B cell (primary cell): ENCODE measurements around the gene B4GALNT3. TPM values are rescaled to one million over a fixed set of nuclear protein-coding genes. Genes with fewer than 3 reads are reported as not detected.
"Not testable (repeated sequence)": the region's sequence is repeated elsewhere in the genome, so short reads cannot be mapped to it uniquely, and the experiment has no call there.

Experiments
- ATAC-seq: fragments of 200-7000 bp; cut with Tn5 transposase; one replicate; pipeline ENCODE4 v1.10.0; 2021; ENCODE audit warnings: low read depth, mild to moderate bottlenecking, moderate number of reproducible peaks, moderate library complexity
- CTCF ChIA-PET: fragments of 350-600 bp; sonication (Branson Sonifier 250); formaldehyde crosslinking; loops from one replicate; lab custom pipeline; 2021; ENCODE audit warnings: antibody characterized with exemption, inconsistent platforms; lab: Charles Lee
- POLR2A ChIA-PET: fragments of 350-600 bp; sonication (Branson Sonifier 250); formaldehyde crosslinking; loops from one replicate; lab custom pipeline; 2021; ENCODE audit warnings: antibody characterized with exemption; lab: Charles Lee
- DNase-seq: peaks from one replicate; pipeline ENCODE4 v3.0.0; 2013
- H2AFZ ChIP-seq: 2 replicates; pipeline ENCODE4 v1.6.1; 2012; ENCODE audit warnings: mild to moderate bottlenecking, low read depth, low read length; ENCODE audit not compliant: insufficient read depth, poor library complexity, severe bottlenecking
- H3K27ac ChIP-seq, 2 donors: 1 replicate in 1 of 2; 2 replicates in 1 of 2; pipeline ENCODE4 v1.5.1; 2012 to 2013; ENCODE audit warnings: low read length in 2 of 2, mild to moderate bottlenecking in 2 of 2, moderate library complexity in 1 of 2
- H3K27me3 ChIP-seq, 4 experiments: fragments of 200-600 bp in 1 of 4; sonication (generic) in 1 of 4; replicated peaks in 1 of 4; 1 replicate in 2 of 4; 2 replicates in 2 of 4; pipeline versions ENCODE4 v1.6.1 to v1.7.0; 2013 to 2016; ENCODE audit warnings: low read length in 3 of 4, mild to moderate bottlenecking in 2 of 4, mixed read lengths in 1 of 4, moderate library complexity in 1 of 4; ENCODE audit not compliant: insufficient read depth in 4 of 4, control insufficient read depth in 3 of 4; ENCODE audit errors: control extremely low read depth in 1 of 4
- H3K36me3 ChIP-seq, 2 experiments: replicated peaks in 1 of 2; 1 replicate in 1 of 2; 2 replicates in 1 of 2; pipeline versions ENCODE4 v1.6.1 to v1.7.1; 2013; ENCODE audit warnings: low read length in 1 of 2; ENCODE audit not compliant: insufficient read depth in 2 of 2, control insufficient read depth in 1 of 2; ENCODE audit errors: control extremely low read depth in 1 of 2, extremely low read depth in 1 of 2
- H3K4me1 ChIP-seq, 2 donors: fragments of 200-600 bp in 1 of 2; sonication (generic) in 1 of 2; 1 replicate in 1 of 2; 2 replicates in 1 of 2; pipeline versions ENCODE4 v1.5.1 to v1.6.1; 2013 to 2017; ENCODE audit warnings: low read length in 2 of 2; ENCODE audit not compliant: control insufficient read depth in 2 of 2, insufficient read depth in 2 of 2
- H3K4me2 ChIP-seq: replicated peaks from 2 replicates; pipeline ENCODE3; 2012; ENCODE audit warnings: mild to moderate bottlenecking, low read depth, low read length; ENCODE audit not compliant: poor library complexity, severe bottlenecking
- H3K4me3 ChIP-seq, 5 experiments: fragments of 200-600 bp in 1 of 5; sonication (generic) in 1 of 5; 1 replicate in 3 of 5; 2 replicates in 2 of 5; pipeline versions ENCODE4 v1.5.1 to v1.7.0; 2011 to 2016; ENCODE audit warnings: low read length in 4 of 5, mild to moderate bottlenecking in 4 of 5, low read depth in 2 of 5, control low read depth in 1 of 5, moderate library complexity in 1 of 5; ENCODE audit not compliant: insufficient read depth in 1 of 5; ENCODE audit errors: control extremely low read depth in 1 of 5, extremely low read depth in 1 of 5
- H3K79me2 ChIP-seq: fragments of 200-600 bp; sonication (generic); one replicate; pipeline ENCODE4 v1.6.0; 2016; ENCODE audit warnings: low read length; ENCODE audit not compliant: control insufficient read depth, insufficient read depth
- H3K9ac ChIP-seq: fragments of 200-600 bp; sonication (generic); 2 replicates; pipeline ENCODE4 v1.6.1; 2017; ENCODE audit warnings: mild to moderate bottlenecking, low read length, moderate library complexity
- H3K9me3 ChIP-seq, 3 donors: one replicate each; pipeline versions ENCODE4 v1.6.1 to v1.7.1; 2013; ENCODE audit warnings: low read length in 2 of 3; ENCODE audit not compliant: control insufficient read depth in 2 of 3, insufficient read depth in 1 of 3; ENCODE audit errors: control extremely low read depth in 1 of 3
- H4K20me1 ChIP-seq: 2 replicates; pipeline ENCODE4 v1.6.0; 2012; ENCODE audit warnings: mild to moderate bottlenecking, low read length; ENCODE audit not compliant: insufficient read depth, control insufficient read depth, poor library complexity, severe bottlenecking
- H3K27ac Mint-ChIP-seq: one replicate; pipeline ENCODE4 v1.8.0; 2021; ENCODE audit warnings: mixed read lengths
- H3K27me3 Mint-ChIP-seq: one replicate; pipeline ENCODE4 v1.8.0; 2021; ENCODE audit warnings: mixed read lengths
- H3K4me1 Mint-ChIP-seq: one replicate; pipeline ENCODE4 v1.8.0; 2021; ENCODE audit warnings: mixed read lengths
- H3K4me3 Mint-ChIP-seq: one replicate; pipeline ENCODE4 v1.8.0; 2021; ENCODE audit warnings: mixed read lengths
- H3K9me3 Mint-ChIP-seq: one replicate; pipeline ENCODE4 v1.8.0; 2022; ENCODE audit warnings: mixed read lengths; ENCODE audit not compliant: insufficient read depth
- CTCF ChIP-seq: fragments of 200-600 bp; IDR thresholded peaks from one replicate; pipeline ENCODE4 v1.8.0; 2022; ENCODE audit warnings: antibody characterized with exemption, mild to moderate bottlenecking
- EZH2 ChIP-seq: IDR thresholded peaks from 2 replicates; pipeline ENCODE4 v1.6.1; 2012; ENCODE audit warnings: borderline replicate concordance, low read depth, mild to moderate bottlenecking, moderate library complexity, low read length; ENCODE audit not compliant: insufficient read depth, poor library complexity, severe bottlenecking
- WGBS: methylation state at CpG from one replicate; pipeline ENCODE4 v1.1.5; 2013; ENCODE audit warnings: missing lambda C conversion rate; ENCODE audit not compliant: insufficient coverage; 5-methylcytosine and 5-hydroxymethylcytosine counted together
- intact Hi-C: fragments of 100-400 bp; cut with micrococcal nuclease; formaldehyde crosslinking; loops from one replicate; pipeline ENCODE4 v1.10.0; 2022
- polyA plus RNA-seq: library from polyadenylated mRNA; depleted of rRNA; stranded (reverse); fragments of >200 nt; gene quantifications from 2 replicates; pipeline ENCODE4 v1.2.3, GENCODE V29; 2012
- total RNA-seq, 2 donors: library from RNA; stranded (reverse); fragments of 120-200 nt in 1 of 2; gene quantifications; 1 replicate in 1 of 2; 2 replicates in 1 of 2; pipeline versions ENCODE4 v1.2.3 to v1.2.4, GENCODE V29; 2013 to 2022

Gene B4GALNT3
- total and polyA plus RNA-seq, 2 donors (not counting 1 experiment from before 2014, with no cell fraction given), result 0.25 TPM; not detected in 1

DNA sequence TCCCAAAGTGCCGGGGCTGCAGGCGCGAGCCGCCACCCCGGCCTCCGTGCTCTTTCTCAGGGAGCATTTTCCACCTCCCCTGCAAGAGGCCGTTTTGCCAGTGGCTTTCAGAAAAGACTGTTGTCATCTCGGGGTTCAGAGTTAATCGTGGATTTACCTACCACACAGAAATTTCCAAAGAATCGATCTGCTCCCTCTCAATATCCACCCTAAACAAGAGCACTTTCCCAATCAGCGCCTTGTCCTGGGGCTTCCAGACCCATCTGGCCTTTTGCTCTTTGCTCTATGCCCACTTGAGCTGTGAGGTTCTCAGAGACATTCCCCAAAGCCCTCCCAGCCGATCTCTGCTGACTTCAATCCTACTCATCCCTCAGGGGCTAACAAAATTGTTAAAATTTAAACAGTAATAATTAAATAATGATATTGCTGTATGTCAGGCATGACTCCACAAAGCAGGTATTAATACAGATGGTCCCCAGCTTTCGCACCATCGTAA is 116.9 kb downstream of the B4GALNT3 start:
- H3K36me3 ChIP-seq, result no peaks in the 10 kb centered on the region
- no peaks in the 10 kb centered on the region for H4K20me1 ChIP-seq
- peaks cover 8 to 12% of the 10 kb centered on the region in 2 donors for H3K4me1 ChIP-seq
- ATAC-seq (no peak), DNase-seq (no peak)
- no peaks in the 10 kb centered on the region for H3K79me2 ChIP-seq
- no peaks in the 10 kb centered on the region for H3K27me3 ChIP-seq
- H2AFZ ChIP-seq, result peak overlapping the region; percentile 85
- CTCF ChIA-PET, result interaction anchor here (0.7 to 6.9 kb wide), 40 partner anchors 9 to 1057 kb away, joined by 3 to 151 read pairs (median 4); partner anchors contain the start of genes RAD52 and WNK1
- H3K27ac ChIP-seq, result no peak overlapping the region
- peak overlapping the region; percentile 72 for H3K4me2 ChIP-seq
- peaks cover 0 to 3% (median 0%) of the 10 kb centered on the region in 3 donors for H3K9me3 ChIP-seq
- H3K4me3 ChIP-seq, result peak overlapping the region in 4 of 5 experiments; percentile 20 to 34 (median 26)
- 89% methylated on average over 13 of the region's 14 CpGs for WGBS
- no peaks in the 10 kb centered on the region for H3K27me3 Mint-ChIP-seq
- no peaks in the 10 kb centered on the region for H3K9me3 Mint-ChIP-seq
- intact Hi-C loops, result loop anchor here (1.0 to 2.0 kb wide), 4 partner anchors 66 to 372 kb away; partner anchors contain the start of gene RAD52
- TF ChIP-seq EZH2, result no peak
- TF ChIP-seq CTCF, result no peak
- H3K27ac Mint-ChIP-seq, result no peak overlapping the region
- H3K9ac ChIP-seq, result peak overlapping the region; percentile 25
- H3K4me3 Mint-ChIP-seq, result peak overlapping the region; percentile 79
- H3K4me1 Mint-ChIP-seq, result peaks cover 8% of the 10 kb centered on the region
- POLR2A ChIA-PET, result interaction anchor here (1.3 kb wide), 1 partner anchor 174 kb away, joined by 6 read pairs; no protein-coding TSS in a partner anchor

- H3K4me2 ChIP-seq, H3K4me1 Mint-ChIP-seq, H3K79me2 ChIP-seq, H4K20me1 ChIP-seq, ATAC-seq, H3K9me3 Mint-ChIP-seq, H3K27me3 Mint-ChIP-seq, H3K4me3 Mint-ChIP-seq, H2AFZ ChIP-seq, H3K36me3 ChIP-seq, H3K9me3 ChIP-seq, H3K4me3 ChIP-seq, H3K27ac Mint-ChIP-seq, H3K27ac ChIP-seq, POLR2A ChIA-PET, DNase-seq, H3K9ac ChIP-seq, H3K27me3 ChIP-seq: not testable (repeated sequence)
- intact Hi-C loops, result loop anchor here (2.0 kb wide), 1 partner anchor 371 kb away; the partner anchor contains the start of gene RAD52
- 99% methylated on average over 14 of the region's 19 CpGs for WGBS
- H3K4me1 ChIP-seq, result peaks cover 8 to 12% of the 10 kb centered on the region in 2 donors
- CTCF ChIA-PET, result interaction anchor here (1.1 to 6.9 kb wide), 5 partner anchors 9 to 371 kb away, joined by 3 to 151 read pairs (median 10); partner anchors contain the start of genes RAD52 and WNK1
Measured at GRCh38 chr12:577994-578747, 118.4 kb downstream of the B4GALNT3 start.
